K562 (cell line): ENCODE data around the gene ZNF148. TPM values are rescaled to one million over a fixed set of nuclear protein-coding genes. Genes with fewer than 3 reads are reported as not detected.

Experiments
- ATAC-seq: fragments of 200-7000 bp; cut with Tn5 transposase; 3 replicates; pipeline ENCODE4 v1.9.1; 2020; ENCODE audit warnings: moderate library complexity
- BruUV-seq: library from RNA; stranded (reverse); fragments of 400-500 nt; replicated peaks from 2 replicates; lab custom pipeline; 2021; lab: Mats Ljungman, UMichigan
- CTCF ChIA-PET: fragments of 300-600 bp; formaldehyde crosslinking; extraction: SDS; loops from one replicate; lab custom pipeline; 2021; ENCODE audit warnings: low intra/inter-chr PET ratio; lab: Yijun Ruan, JAX
- POLR2A ChIA-PET: fragments of 300-600, 350-650 bp; sonication (Branson Sonifier 250); formaldehyde crosslinking; extraction: SDS; loops from one replicate; lab custom pipeline; 2021; ENCODE audit warnings: antibody characterized with exemption, inconsistent platforms; lab: Yijun Ruan, JAX
- DNase-seq, 4 experiments: peaks; one replicate each; pipeline versions ENCODE4 v3.0.0 to v3.0.0-alpha.2; 2011 to 2018; ENCODE audit warnings: low spot score in 3 of 4, mixed read lengths in 3 of 4; ENCODE audit errors: extremely low read depth in 1 of 4
- FAIRE-seq: peaks from 2 replicates; lab custom pipeline; 2011; peaks lifted over from hg19 to GRCh38; lab: Jason Lieb, UNC
- H2AFZ ChIP-seq: 2 replicates; pipeline ENCODE4 v1.6.0; 2011; ENCODE audit warnings: low read depth, low read length, control low read depth, inconsistent platforms
- H3K27ac ChIP-seq: fragments of 200-600 bp; 3 replicates; pipeline ENCODE4 v1.8.0; 2011; ENCODE audit warnings: low read depth, mild to moderate bottlenecking, control low read depth, inconsistent platforms, low read length, moderate library complexity, mixed read lengths; ENCODE audit errors: extremely low read depth
- H3K27me3 ChIP-seq, 2 experiments: fragments of 300-600 bp in 1 of 2; 2 replicates in 1 of 2; 3 replicates in 1 of 2; pipeline versions ENCODE4 v1.6.0 to v1.8.0; 2011; ENCODE audit warnings: inconsistent platforms in 2 of 2, low read length in 2 of 2, mild to moderate bottlenecking in 1 of 2, mixed read lengths in 1 of 2, moderate library complexity in 1 of 2; ENCODE audit not compliant: control insufficient read depth in 2 of 2, insufficient read depth in 2 of 2
- H3K36me3 ChIP-seq: fragments of 300-600 bp; 3 replicates; pipeline ENCODE4 v1.8.0; 2011; ENCODE audit warnings: mild to moderate bottlenecking, low read length, inconsistent platforms; ENCODE audit not compliant: control insufficient read depth, insufficient read depth
- H3K4me1 ChIP-seq, 2 experiments: fragments of 200-600 bp in 1 of 2; replicated peaks in 1 of 2; 2 replicates in 1 of 2; 3 replicates in 1 of 2; pipeline versions ENCODE4 v1.5.1 to v1.8.0; 2011; ENCODE audit warnings: inconsistent platforms in 2 of 2, low read length in 2 of 2, mild to moderate bottlenecking in 1 of 2, mixed read lengths in 1 of 2, moderate library complexity in 1 of 2; ENCODE audit not compliant: control insufficient read depth in 2 of 2, insufficient read depth in 2 of 2
- H3K4me2 ChIP-seq: 2 replicates; pipeline ENCODE4 v1.6.1; 2011; ENCODE audit warnings: low read length, control low read depth, inconsistent platforms, mixed read lengths; ENCODE audit not compliant: insufficient read depth
- H3K4me3 ChIP-seq: fragments of 200-600 bp; sonication (generic), shearing (Covaris generic); 2 replicates; pipeline ENCODE4 v1.5.1; 2016; ENCODE audit warnings: control low read depth, inconsistent platforms
- H3K79me2 ChIP-seq: fragments of 200-600 bp; 3 replicates; pipeline ENCODE4 v1.8.0; 2011; ENCODE audit warnings: low read length, inconsistent platforms; ENCODE audit not compliant: control insufficient read depth, insufficient read depth
- H3K9ac ChIP-seq, 2 experiments: 2 replicates each; pipeline versions ENCODE4 v1.6.0 to v1.6.1; 2011; ENCODE audit warnings: low read depth in 2 of 2, low read length in 2 of 2, control low read depth in 1 of 2, inconsistent platforms in 1 of 2, mild to moderate bottlenecking in 1 of 2, mixed read lengths in 1 of 2; ENCODE audit not compliant: insufficient read depth in 1 of 2
- H3K9me1 ChIP-seq: one replicate; pipeline ENCODE4 v1.6.0; 2011; ENCODE audit warnings: inconsistent platforms, mild to moderate bottlenecking, low read length, moderate library complexity; ENCODE audit not compliant: control insufficient read depth, insufficient read depth
- H3K9me3 ChIP-seq: replicated peaks from 2 replicates; pipeline ENCODE4 v1.5.1; 2011; ENCODE audit warnings: low read depth, low read length, inconsistent platforms; ENCODE audit not compliant: control insufficient read depth, insufficient read depth
- H4K20me1 ChIP-seq: replicated peaks from 2 replicates; pipeline ENCODE4 v1.6.1; 2011; ENCODE audit warnings: low read length, inconsistent platforms, mixed read lengths; ENCODE audit not compliant: control insufficient read depth, insufficient read depth
- FOXK1 ChIP-seq: sonication (generic); formaldehyde crosslinking; IDR thresholded peaks from 2 replicates; pipeline ENCODE4 v1.8.0; 2022; ENCODE audit warnings: missing genetic modification reagents, mild to moderate bottlenecking, borderline replicate concordance
- POLR2AphosphoS2 ChIP-seq: IDR thresholded peaks from 2 replicates; pipeline ENCODE4 v1.6.1; 2012; ENCODE audit warnings: low read length, improper control_type of control experiment
- RAD51 ChIP-seq: fragments of 450-650 bp; IDR thresholded peaks from 2 replicates; pipeline ENCODE4 v1.7.1; 2016; ENCODE audit warnings: low read depth, mild to moderate bottlenecking, borderline replicate concordance
- TAF9B ChIP-seq: fragments of 450-650 bp; IDR thresholded peaks from 2 replicates; pipeline ENCODE4 v1.6.1; 2018; ENCODE audit warnings: mild to moderate bottlenecking; ENCODE audit not compliant: partially characterized antibody
- TCF7 ChIP-seq: sonication (generic); IDR thresholded peaks from 2 replicates; pipeline ENCODE4 v1.6.1; 2016; ENCODE audit warnings: antibody characterized with exemption, borderline replicate concordance
- U2AF1 ChIP-seq: fragments of 200-400 bp; formaldehyde crosslinking; optimal IDR thresholded peaks from 2 replicates; pipeline ENCODE3; 2017; ENCODE audit warnings: mild to moderate bottlenecking, low read depth, low read length, moderate library complexity
- ZFP30 ChIP-seq: fragments of 250-450 bp; sonication (Bioruptor Pico); IDR thresholded peaks from 2 replicates; pipeline ENCODE4 v1.8.0; 2022; ENCODE audit warnings: moderate library complexity, mild to moderate bottlenecking, inconsistent platforms, borderline replicate concordance
- ZNF124 ChIP-seq: sonication (generic); formaldehyde crosslinking; IDR thresholded peaks from 2 replicates; pipeline ENCODE4 v1.8.1; 2022; ENCODE audit warnings: missing genetic modification reagents
- ZNF41 ChIP-seq: fragments of 250-450 bp; sonication (Bioruptor Pico); conservative IDR thresholded peaks from 2 replicates; pipeline ENCODE4 v1.4.0; 2020; ENCODE audit warnings: mild to moderate bottlenecking
- ZNF695 ChIP-seq: fragments of 450-650 bp; formaldehyde crosslinking; IDR thresholded peaks from 2 replicates; pipeline ENCODE4 v1.4.0; 2020; ENCODE audit warnings: mild to moderate bottlenecking, moderate library complexity
- ZNF778 ChIP-seq: fragments of 450-650 bp; formaldehyde crosslinking; IDR thresholded peaks from 2 replicates; pipeline ENCODE4 v1.4.0; 2020; ENCODE audit warnings: mild to moderate bottlenecking, moderate library complexity
- WGBS: fragments of 100-300 bp; shearing (Covaris generic); methylation state at CpG from one replicate; pipeline ENCODE4 v1.1.6; 2016; ENCODE audit warnings: low coverage, mixed read lengths; ENCODE audit not compliant: insufficient coverage; ENCODE audit errors: missing lambda C conversion rate; 5-methylcytosine and 5-hydroxymethylcytosine counted together
- in situ Hi-C: fragments of 300-500 bp; cut with MboI; formaldehyde crosslinking; loops from 4 replicates; pipeline ENCODE4 v1.15.0; 2018; ENCODE audit warnings: inconsistent platforms, mixed read lengths
- intact Hi-C: fragments of 100-400 bp; cut with micrococcal nuclease; formaldehyde crosslinking; loops from 2 replicates; pipeline ENCODE4 v1.14.2; 2022
- polyA plus RNA-seq, 8 experiments: library from polyadenylated mRNA; depleted of rRNA in 4 of 8; stranded (reverse) in 5 of 8; unstranded in 3 of 8; fragments of >200 nt; fragmentation: Nextera tagmentation in 2 of 8; fragmentation: Illumina TruSeq in 1 of 8; extraction: Ambion mirVana in 2 of 8; extraction: Trizol in 1 of 8; gene quantifications; 2 replicates each; pipeline versions ENCODE4 v1.2.1 to v1.2.3, GENCODE V29; 2011 to 2014; ENCODE audit warnings: inconsistent platforms in 1 of 8, missing spikeins in 1 of 8
- total RNA-seq, 7 experiments: library from RNA; depleted of rRNA in 6 of 7; stranded (reverse); fragments of >200 nt in 6 of 7; fragmentation: Illumina TruSeq in 2 of 7; extraction: Trizol in 2 of 7; gene quantifications; 2 replicates each; pipeline versions ENCODE4 v1.2.1 to v1.2.3, GENCODE V29; 2011 to 2021; ENCODE audit warnings: low replicate concordance in 1 of 7
- TF ChIP-seq, protein P1 (sequence below): fragments of 450-650 bp; conservative IDR thresholded peaks from 2 replicates; pipeline ENCODE4 v1.6.1; 2016; ENCODE audit warnings: missing genetic modification characterization, low read depth, mild to moderate bottlenecking, missing compliant biosample characterization, moderate library complexity
- TF ChIP-seq, protein P2 (sequence below): fragments of 250-450 bp; sonication (Bioruptor Pico); IDR thresholded peaks from 2 replicates; pipeline ENCODE4 v1.9.0; 2021; ENCODE audit warnings: mild to moderate bottlenecking

ZNF148 gene
- total and polyA plus RNA-seq, 9 of the 15 experiments (the other 6 are each of a cell fraction or from before 2014, with no cell fraction given) = 2.7 to 15.1 (median 8.3) TPM

DNA sequence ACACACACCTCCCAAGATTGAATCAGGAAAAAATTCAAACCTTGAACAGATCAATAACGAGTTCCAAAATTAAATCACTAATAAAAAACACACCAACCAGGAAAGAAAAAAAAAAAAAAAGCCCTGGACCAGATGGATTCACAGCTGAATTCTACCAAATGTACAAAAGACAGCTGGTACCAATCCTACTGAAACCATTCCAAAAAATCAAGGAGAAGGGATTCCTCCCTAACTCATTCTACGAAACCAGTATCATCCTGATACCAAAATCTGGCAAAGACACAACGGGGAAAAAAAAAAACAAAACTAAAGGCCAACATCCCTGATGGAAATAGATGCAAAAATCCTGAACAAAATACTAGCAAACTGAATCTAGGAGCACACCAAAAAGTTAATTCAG is 108.2 kb downstream of the ZNF148 start:
- H3K4me1 ChIP-seq = no peaks in the 10 kb centered on the region; a peak in 1 of 5 replicates
- H3K9ac ChIP-seq = no peak overlapping the region
- no peak overlapping the region for H2AFZ ChIP-seq
- no peak for TF ChIP-seq ZNF124 (CRISPR knock-in tag)
- TF ChIP-seq ZNF778 (CRISPR knock-in tag) = no peak
- TF ChIP-seq, protein P1, sequence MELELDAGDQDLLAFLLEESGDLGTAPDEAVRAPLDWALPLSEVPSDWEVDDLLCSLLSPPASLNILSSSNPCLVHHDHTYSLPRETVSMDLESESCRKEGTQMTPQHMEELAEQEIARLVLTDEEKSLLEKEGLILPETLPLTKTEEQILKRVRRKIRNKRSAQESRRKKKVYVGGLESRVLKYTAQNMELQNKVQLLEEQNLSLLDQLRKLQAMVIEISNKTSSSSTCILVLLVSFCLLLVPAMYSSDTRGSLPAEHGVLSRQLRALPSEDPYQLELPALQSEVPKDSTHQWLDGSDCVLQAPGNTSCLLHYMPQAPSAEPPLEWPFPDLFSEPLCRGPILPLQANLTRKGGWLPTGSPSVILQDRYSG (tag) = no peak
- no peak for TF ChIP-seq U2AF1
- no peak for TF ChIP-seq TCF7
- no peak for TF ChIP-seq RAD51
- no peak for TF ChIP-seq ZNF41 (CRISPR knock-in tag)
- TF ChIP-seq, protein P2, sequence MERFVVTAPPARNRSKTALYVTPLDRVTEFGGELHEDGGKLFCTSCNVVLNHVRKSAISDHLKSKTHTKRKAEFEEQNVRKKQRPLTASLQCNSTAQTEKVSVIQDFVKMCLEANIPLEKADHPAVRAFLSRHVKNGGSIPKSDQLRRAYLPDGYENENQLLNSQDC (CRISPR knock-in tag) = no peak
- no peak for TF ChIP-seq ZNF695 (CRISPR knock-in tag)
- TF ChIP-seq TAF9B = no peak
- TF ChIP-seq FOXK1 (CRISPR knock-in tag) = no peak
- no peak for TF ChIP-seq ZFP30 (CRISPR knock-in tag)
- TF ChIP-seq POLR2AphosphoS2 = no peak
- DNase-seq = no peak
- no TSS peak for BruUV-seq
- no peaks in the 10 kb centered on the region for H3K79me2 ChIP-seq
- WGBS = 40% methylated on average over 1 of the region's 3 CpGs
- intact Hi-C loops (no loop called here), in situ Hi-C loops (no loop called here)
- H3K4me3 ChIP-seq = no peak overlapping the region
- H3K9me3 ChIP-seq = no peaks in the 10 kb centered on the region
- ATAC-seq = no peak
- no peak overlapping the region for H3K4me2 ChIP-seq
- no peaks in the 10 kb centered on the region for H4K20me1 ChIP-seq
- no peaks in the 10 kb centered on the region for H3K27me3 ChIP-seq
- ChIA-PET CTCF (no interaction called here), POLR2A (interaction anchor here (0.6 kb wide), 1 partner anchor 93 kb away, joined by 4 read pairs; no protein-coding TSS in a partner anchor)
- 0 out of 3 replicates have a peak, but pooled peaks cover 4% of the 10 kb centered on the region for H3K36me3 ChIP-seq
- H3K9me1 ChIP-seq = no peaks in the 10 kb centered on the region
- no peak overlapping the region for H3K27ac ChIP-seq
- FAIRE-seq = no peak
